NCI-H526 treated with DMSO at 0.1 percent for 48 hours (cell line): ENCODE measurements around the gene ERMP1.
"Not testable (repeated sequence)": the region's sequence is repeated elsewhere in the genome, so short reads cannot be mapped to it uniquely, and the experiment has no call there.

Source experiments
- DNase-seq: peaks from one replicate; lab custom pipeline; 2025; lab: John Stamatoyannopoulos, UW

The ERMP1 gene

DNA sequence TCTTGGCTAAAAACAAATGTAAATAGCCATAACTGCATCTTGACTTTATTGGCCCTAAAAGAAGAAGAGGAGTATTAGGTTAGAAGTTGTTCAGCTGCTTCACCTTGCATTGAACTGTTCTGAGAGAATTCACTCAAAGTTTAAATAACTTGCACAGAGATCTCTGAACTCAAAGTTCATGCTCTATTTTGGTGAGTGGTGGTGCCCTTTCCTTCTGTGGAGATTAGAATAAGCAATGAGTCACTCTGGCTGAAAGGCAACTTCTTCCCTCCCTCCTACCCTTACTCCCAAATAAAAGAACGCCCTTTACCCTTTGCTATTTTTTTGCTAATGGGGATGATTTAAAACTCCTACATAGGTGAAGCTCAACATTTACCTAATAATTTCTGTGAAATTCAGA is 48.9 kb downstream of the ERMP1 start:
- no peak for DNase-seq

DNA sequence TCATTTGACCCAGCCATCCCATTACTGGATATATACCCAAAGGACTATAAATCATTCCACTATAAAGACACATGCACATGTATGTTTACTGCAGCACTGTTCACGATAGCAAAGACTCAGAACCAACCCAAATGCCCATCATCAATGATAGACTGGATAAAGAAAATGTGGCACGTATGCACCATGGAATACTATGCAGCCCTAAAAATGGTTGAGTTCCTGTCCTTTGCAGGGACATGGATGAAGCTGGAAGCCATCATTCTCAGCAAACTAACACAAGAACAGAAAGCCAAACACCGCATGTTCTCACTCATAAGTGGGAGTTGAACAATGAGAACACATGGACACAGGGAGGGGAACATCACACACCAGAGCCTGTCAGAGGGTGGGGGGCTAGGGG is 49.5 kb downstream of the ERMP1 start:
- DNase-seq = not testable (repeated sequence)

DNA sequence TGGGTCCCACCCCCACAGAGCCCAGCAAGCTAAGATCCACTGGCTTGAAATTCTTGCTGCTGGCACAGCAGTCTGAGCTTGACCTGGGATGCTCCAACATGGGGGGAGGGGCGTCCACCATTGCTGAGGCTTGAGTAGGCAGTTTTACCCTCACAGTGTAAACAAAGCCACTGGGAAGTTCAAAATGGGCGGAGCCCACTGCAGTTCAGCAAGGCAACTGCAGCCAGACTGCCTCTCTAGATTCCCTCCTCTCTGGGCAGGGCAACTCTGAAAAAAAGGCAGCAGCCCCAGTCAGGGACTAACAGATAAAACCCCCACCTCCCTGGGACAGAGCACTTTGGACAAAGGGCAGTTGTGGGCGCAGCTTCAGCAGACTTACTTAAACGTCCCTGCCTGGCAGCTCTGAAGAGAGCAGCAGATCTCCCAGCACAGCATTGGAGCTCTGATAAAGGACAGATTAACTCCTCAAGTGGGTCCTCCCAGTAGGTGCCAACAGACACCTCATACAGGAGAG is 53.2 kb downstream of the ERMP1 start:
- DNase-seq = not testable (repeated sequence)

DNA sequence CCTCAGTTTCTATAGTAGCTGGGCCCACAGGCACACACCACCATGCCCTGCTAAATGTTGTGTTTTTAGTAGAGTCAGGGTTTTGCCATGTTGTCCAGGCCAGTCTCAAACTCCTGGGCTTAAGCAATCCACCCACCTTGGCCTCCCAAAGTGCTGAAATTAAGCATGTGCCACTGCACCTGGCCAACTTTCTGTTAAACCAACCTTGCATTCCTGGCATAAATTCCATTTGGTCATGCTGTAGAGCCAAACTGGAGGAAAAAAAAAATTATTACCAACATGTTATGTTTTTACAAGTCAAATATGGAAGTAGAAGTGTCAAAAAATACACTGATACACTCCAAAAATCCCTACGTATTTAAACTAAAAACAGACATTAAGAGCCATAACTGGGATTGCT is 54.1 kb downstream of the ERMP1 start:
- DNase-seq = no peak

DNA sequence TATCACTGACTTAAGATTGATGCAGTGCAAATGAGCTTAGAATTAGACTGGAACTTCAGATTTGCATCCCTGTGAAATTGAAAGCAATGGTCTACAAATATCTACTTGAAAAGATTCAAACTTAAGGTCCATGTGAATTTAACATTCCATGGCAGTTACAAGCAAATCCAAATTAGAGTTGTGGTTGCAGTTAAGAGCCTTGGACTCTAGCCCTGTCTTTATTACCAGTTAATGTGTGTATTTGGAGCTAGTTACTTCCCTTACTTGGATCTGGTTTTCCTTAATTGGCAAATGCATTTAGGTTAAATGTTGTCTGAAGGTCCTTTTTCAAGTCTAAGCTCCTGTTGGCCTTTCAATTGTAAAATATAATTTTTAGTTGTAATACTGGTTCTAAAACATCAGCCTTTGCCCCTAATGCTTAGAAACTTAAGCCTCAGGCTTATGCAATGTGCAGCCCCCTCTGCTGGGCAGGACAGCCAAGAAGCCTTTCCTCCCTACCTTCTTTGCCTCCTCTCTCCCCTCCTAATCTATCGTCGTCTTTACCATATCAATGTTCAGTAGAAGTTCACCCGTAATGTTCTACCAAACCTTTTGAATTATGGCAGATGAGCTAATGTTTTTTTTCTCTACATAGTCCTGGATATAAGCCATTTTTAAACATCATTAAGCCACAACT is 59.5 kb downstream of the ERMP1 start:
- no peak for DNase-seq

DNA sequence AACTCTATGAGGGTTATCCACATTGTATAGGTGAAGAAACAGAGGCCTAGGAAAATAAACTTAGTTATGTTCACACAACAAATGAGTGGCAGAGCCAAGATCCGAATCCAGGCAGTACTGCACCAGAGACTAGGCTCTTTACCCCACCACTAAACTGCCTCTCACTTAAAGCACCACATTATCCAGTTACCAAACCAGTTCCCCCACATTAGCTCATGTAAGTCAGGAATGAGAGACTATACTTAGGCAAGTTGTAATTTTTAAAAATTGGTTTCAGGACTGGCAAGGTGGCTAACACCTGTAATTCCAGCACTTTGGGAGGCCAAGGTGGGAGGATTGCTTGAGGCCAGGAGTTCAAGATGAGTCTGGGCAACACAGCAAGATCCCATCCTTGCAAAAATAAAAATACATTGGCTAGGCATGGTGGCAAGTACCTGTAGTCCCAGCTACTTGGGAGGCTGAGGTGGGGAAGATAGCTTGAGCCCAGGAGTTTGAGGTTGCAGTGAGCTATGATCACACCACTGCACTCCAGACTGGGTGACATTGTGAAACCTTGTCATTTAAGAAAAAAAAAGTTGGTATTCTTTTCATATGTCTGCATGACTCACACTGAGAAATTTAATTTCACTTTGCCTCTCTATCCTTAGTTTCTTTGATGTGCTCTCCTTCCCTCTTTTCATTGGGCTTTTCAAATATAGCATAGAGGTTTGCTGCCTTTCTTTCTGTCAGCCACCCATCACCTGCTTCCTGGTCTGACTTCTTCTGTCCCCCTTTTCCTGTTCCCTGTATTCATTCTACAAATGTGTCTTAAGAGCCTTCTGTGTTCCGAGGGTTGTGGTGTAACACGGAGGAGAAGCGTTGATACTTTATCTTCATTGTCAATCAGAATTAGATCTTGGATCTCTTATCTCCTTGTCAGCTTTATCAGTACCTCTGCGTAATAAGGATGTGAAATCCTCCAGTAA is 64.7 kb downstream of the ERMP1 start:
- DNase-seq = no peak

DNA sequence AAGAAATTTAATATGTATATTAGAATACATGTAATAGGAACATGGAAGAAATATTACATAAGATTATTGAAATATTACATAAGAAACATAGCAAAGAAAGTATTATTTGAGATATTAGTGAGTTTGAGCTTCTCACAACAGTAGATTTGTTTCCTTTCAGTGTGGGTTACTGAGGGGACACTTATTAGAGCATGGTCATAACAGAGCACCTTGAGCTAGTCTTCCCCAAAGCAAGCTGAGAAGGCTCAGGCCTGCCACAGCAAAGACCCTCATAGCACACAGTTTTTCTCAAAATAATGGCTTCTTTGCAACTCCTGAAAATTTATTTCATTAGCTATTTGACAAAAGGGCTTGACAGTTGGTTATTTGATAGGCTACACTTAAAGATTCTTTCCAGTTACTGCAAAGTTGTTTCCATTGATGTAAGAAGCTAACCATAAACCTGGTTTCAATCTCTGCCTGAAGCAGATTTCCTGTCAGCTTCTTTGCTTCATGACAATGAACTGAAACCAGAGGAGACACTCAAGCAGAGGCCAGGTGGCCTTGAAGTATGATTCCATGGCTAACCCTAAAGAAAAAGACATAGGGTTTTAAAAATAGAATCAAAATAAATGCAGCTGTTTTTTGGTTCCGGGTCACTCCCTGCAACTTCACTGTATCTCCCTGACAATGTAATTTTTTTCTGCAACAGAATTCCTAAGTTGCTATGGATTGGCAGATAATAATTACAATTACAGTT is 68.6 kb downstream of the ERMP1 start:
- DNase-seq = no peak

DNA sequence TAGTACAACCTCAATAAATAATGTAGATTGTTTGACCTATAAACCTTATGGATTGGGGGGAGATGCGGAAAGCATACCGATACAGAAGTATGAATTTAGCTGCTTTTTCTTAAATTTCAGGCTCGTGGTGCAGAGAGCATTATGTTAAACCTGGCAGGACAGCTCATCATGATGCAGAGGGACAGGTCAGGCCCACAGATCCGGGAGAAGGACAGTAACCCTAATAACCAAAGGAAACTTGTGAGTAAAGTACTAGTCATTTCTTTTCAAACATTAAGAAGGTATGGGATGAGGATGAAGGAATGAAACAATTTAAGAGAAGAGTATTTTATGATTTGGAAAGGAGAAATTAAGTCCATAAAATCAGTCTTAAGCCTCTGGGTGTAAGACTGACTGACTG is 70.5 kb downstream of the ERMP1 start:
- no peak for DNase-seq

DNA sequence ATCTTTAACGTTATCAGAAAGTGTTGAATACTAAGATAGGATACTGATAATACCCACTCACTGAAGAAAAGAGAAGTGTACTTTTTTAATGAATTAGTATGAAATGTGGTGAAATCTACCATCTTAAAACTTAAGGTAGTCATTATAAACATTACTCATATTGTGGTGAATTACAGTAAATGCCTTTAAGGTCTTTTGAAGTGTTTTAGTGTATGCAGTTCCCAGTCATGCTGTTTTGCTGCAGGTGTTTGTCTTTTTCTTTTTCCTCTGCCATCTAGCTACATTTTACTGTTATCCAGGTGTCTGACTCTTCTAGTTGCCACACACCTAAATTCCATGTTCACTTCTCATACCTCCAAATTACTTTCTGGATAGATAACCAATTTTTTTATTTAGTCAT is 72.6 kb downstream of the ERMP1 start:
- no peak for DNase-seq

DNA sequence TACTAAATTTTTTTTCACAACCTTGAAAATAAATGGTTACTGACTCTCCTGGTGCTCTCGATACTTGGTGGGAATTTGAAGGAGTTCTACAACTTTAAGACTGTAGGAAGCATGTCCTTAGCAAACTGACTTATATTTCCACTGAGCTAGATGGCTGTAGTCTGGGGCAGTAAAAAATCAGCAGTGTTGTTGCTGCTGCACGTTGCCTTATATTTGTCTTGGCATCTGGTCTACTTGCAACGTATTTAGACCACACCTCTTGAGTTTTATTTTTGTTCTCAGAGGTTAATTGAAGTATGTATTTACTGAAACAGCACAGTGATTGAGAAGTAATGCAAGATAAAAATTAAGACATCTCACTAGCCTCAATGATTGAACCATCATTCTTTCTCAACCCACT is 76.3 kb downstream of the ERMP1 start:
- DNase-seq = no peak

DNA sequence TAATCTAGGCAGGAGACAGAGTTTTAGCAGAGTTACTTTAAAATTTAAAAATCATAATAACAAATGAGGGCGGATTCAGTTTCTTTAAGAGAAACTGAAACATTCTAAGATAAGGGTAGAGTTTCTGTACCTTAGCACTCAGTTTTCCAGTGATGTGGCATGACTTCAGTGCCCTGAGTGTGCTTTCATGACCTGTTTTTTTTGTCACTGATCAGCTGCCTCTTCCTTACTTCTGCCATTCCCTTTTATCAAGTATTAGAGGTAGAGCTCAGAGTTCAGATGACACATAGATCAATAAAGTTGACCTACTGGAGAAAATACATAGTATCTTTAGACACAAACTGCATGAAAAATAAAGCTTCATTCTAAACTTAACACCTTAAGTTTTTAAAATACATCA is 82.3 kb downstream of the ERMP1 start:
- DNase-seq = no peak

DNA sequence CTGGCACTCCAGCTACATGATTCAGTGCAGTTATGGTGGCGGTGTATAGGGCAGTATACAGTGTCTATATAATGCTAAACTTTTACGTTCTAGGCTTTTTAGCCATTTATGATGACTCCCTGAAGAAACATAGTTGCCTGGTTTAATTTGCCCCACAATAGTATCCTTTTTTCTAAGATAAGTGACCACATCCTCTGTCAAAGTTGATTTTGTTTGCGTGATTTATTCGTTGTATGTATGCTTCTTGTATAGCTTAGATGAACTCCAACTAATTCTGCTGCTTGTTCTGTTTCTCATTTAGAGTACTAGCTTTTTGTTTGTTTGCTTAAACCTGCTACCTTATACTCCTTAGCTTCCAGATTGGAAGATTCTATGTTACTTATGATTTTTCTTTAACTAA is 83.6 kb downstream of the ERMP1 start:
- DNase-seq = no peak

DNA sequence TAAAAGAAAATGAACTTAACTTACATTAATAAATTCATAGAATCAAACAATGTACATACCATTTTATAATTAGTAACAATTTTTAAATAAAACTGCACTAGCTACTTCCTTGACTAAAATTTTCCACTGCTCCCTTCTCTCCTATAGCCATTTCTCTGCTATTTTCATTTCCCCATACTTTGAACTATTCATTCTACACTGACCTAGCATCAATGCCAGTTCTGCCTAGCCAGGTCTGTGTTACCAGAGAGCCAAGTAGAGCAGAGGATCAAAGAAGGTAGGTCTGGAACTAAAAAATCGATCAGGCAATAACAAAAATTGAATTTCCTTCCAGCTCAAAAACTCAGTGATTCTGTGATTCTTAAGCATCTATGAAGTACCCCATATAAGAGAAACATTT is 84.5 kb downstream of the ERMP1 start:
- DNase-seq = no peak

DNA sequence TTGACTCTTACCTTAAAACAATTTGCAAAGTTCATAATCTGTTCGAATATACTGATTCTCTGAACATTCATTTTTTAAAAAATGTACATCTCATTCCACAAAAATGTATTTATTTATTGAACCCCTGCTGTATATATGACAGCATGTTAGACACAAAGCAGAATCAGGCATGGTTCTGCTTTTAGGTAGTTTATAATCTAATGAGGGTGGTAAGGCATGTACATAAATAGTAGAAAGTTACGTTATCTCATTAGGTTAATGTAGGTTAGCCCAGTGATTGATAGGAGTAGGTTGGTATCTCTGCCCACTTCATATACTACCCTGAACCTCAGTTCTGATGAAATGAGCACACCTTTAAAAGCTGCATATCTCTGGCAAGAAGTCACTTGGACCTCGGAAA is 89.8 kb downstream of the ERMP1 start:
- DNase-seq = no peak

DNA sequence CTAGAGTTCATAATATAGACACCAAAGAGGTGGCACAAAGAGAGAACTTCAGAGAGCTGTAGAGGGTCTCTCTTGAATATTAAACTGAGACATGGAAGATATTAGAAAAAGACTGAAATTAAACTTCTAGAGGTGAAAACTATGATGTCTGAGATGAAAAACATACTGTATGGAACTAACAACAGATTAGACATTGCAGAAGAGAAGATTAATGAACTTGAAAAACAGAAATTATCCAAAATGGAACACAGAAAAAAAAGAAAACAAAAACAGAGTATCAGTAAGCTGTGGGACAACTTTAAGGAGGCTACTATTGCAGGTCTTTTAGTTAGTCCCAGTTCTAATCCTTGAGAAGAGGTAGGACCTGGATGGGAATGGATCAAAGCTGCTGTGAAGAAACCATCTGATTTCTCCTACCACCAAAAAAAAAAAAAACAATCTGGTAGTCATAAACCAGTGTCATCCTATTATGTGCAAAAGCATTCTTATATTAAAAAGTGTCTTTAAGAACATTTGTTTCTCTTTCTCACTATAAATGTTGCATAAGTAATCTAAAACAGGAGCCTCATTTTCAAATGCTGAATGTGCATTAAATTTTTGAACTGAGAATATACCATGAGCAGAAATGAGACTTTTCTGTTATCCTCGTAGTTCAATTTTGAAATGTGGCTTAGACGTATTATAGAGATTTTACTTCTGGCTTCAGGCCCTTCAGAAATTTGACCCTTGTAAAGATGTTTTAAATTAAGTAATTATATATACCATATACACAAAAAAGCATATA is 96.2 kb downstream of the ERMP1 start:
- no peak for DNase-seq

DNA sequence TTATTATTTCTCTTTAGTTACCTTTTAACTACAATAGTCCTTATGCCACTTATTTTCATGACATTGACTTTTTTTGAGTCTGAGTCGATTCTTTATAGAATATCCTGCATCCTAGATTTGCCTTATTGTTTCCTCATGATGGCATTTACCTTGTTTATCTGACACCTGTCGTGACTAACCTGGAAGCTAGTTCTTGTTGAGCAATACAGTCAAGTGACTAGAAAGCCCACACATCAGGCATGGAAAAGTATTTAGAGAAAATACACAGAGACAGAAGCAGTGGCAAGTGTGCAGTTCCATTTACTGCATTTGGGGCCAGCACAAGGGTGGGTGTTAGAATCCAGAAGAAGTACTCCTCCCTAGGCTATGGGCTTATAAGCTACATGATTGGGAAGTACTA is 97.8 kb downstream of the ERMP1 start:
- DNase-seq = no peak
